AG04450 (cell line): ENCODE results near the gene DPF1. TPM values are rescaled to one million over a fixed set of nuclear protein-coding genes. Genes with fewer than 3 reads are reported as not detected.
"Not testable (repeated sequence)": the region's sequence is repeated elsewhere in the genome, so short reads cannot be mapped to it uniquely, and the experiment has no call there.

ENCODE experiments used
- CTCF ChIA-PET: fragments of 300-600, 350-600 bp; formaldehyde crosslinking; extraction: SDS; loops from one replicate; lab custom pipeline; 2022; ENCODE audit warnings: antibody characterized with exemption, inconsistent platforms; lab: Charles Lee
- POLR2A ChIA-PET: fragments of 350-600 bp; formaldehyde crosslinking; extraction: SDS; loops from one replicate; lab custom pipeline; 2021; ENCODE audit warnings: antibody characterized with exemption, inconsistent platforms; lab: Yijun Ruan, JAX
- DNase-seq: peaks from one replicate; pipeline ENCODE4 v3.0.0-alpha.2; 2011; ENCODE audit warnings: low read depth, low spot score
- H3K27ac ChIP-seq: one replicate; pipeline ENCODE4 v1.5.1; 2012; ENCODE audit warnings: low read depth, low read length, control low read depth
- H3K27me3 ChIP-seq: one replicate; pipeline ENCODE4 v1.6.0; 2012; ENCODE audit warnings: low read length; ENCODE audit not compliant: control insufficient read depth, insufficient read depth
- H3K4me3 ChIP-seq: 2 replicates; pipeline ENCODE4 v1.5.1; 2011; ENCODE audit warnings: mild to moderate bottlenecking, low read depth, low read length, control low read depth
- H3K9me3 ChIP-seq: 2 replicates; pipeline ENCODE4 v1.5.1; 2012; ENCODE audit warnings: low read length; ENCODE audit not compliant: control insufficient read depth, insufficient read depth
- polyA plus RNA-seq: library from polyadenylated mRNA; depleted of rRNA; stranded (reverse); fragments of >200 nt; gene quantifications from 2 replicates; pipeline ENCODE4 v1.2.3, GENCODE V29; 2011
- TF ChIP-seq, protein P1 (sequence below): IDR thresholded peaks from 2 replicates; pipeline ENCODE4 v1.5.1; 2011; ENCODE audit warnings: low read depth, low read length, control low read depth, inconsistent platforms

DPF1 gene
- polyA plus RNA-seq, 1 experiment = 1.4 TPM

GRCh38 chr19:38233740-38234251 is 9.8 kb upstream of the DPF1 start:
- Histone ChIP-seq H3K27ac (no peak overlapping the region), H3K27me3 (peaks cover 5% of the 10 kb centered on the region), H3K4me3 (no peak overlapping the region), H3K9me3 (no peaks in the 10 kb centered on the region; the same call in 1 of the 2 replicates)
- POLR2A ChIA-PET = no interaction called here
- TF ChIP-seq, protein P1, sequence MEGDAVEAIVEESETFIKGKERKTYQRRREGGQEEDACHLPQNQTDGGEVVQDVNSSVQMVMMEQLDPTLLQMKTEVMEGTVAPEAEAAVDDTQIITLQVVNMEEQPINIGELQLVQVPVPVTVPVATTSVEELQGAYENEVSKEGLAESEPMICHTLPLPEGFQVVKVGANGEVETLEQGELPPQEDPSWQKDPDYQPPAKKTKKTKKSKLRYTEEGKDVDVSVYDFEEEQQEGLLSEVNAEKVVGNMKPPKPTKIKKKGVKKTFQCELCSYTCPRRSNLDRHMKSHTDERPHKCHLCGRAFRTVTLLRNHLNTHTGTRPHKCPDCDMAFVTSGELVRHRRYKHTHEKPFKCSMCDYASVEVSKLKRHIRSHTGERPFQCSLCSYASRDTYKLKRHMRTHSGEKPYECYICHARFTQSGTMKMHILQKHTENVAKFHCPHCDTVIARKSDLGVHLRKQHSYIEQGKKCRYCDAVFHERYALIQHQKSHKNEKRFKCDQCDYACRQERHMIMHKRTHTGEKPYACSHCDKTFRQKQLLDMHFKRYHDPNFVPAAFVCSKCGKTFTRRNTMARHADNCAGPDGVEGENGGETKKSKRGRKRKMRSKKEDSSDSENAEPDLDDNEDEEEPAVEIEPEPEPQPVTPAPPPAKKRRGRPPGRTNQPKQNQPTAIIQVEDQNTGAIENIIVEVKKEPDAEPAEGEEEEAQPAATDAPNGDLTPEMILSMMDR = peak; percentile 89
- DNase-seq = peak; percentile 27
- CTCF ChIA-PET = interaction anchor here (0.6 to 4.7 kb wide), 15 partner anchors 10 to 331 kb away, joined by 3 to 46 read pairs (median 5); partner anchors contain the start of genes CATSPERG, FAM98C, GGN and PSMD8

GRCh38 chr19:38231918-38232317 is 7.9 kb upstream of the DPF1 start:
- ChIA-PET CTCF (interaction anchor here (1.5 to 4.3 kb wide), 3 partner anchors 12 to 329 kb away, joined by 4 to 46 read pairs (median 12); partner anchors contain the start of gene FAM98C), POLR2A (no interaction called here)

DNA sequence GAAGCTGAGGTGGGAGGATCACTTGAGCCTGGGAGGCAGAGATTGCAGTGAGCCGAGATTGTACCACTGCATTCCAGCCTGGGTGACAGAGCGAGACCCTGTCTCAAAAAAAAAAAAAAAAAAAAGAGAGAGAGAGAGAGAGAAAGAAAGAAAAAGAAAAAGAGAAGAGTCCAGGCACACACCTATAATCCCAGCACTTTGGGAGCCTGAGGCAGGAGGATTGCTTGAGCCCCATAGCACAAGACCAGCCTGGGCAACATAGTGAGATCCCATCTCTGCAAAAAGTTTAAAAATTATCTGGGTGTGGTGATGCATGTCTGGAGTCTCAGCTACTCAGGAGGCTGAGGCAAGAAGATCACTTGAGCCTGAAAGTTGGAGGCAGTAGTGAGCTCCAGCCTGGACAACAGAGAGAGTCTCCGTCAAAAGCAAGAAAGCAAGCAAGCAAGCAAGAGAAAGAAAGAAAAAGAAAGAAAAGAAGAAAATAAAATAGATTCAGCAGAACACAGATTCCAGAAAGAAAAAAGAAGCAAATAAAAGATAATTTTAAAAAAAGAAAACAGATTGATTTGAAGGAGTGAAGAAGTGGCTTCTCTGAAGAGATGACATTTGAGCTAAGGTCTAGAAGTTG is 6.6 kb upstream of the DPF1 start:
- POLR2A ChIA-PET, H3K4me3 ChIP-seq, H3K27ac ChIP-seq, H3K27me3 ChIP-seq, H3K9me3 ChIP-seq, DNase-seq: not testable (repeated sequence)
- CTCF ChIA-PET = interaction anchor here (0.5 to 2.1 kb wide), 6 partner anchors 14 to 891 kb away, joined by 3 to 9 read pairs (median 5); partner anchors contain the start of gene CATSPERG

More at GRCh38 chr19:38231918-38232317, 7.9 kb upstream of the DPF1 start:
- Histone ChIP-seq H3K9me3 (no peaks in the 10 kb centered on the region; the same call in 1 of the 2 replicates), H3K4me3 (no peak overlapping the region), H3K27me3 (peaks cover 5% of the 10 kb centered on the region), H3K27ac (no peak overlapping the region)
- no peak for DNase-seq
- TF ChIP-seq, protein P1 = no peak

GRCh38 chr19:38229585-38230073 is 5.6 kb upstream of the DPF1 start:
- ChIA-PET CTCF (interaction anchor here (1.2 to 2.1 kb wide), 3 partner anchors 106 to 405 kb away, joined by 3 to 9 read pairs (median 6); partner anchors contain the start of gene CATSPERG), POLR2A (no interaction called here)
- Histone ChIP-seq H3K9me3 (no peaks in the 10 kb centered on the region; the same call in 1 of the 2 replicates), H3K27me3 (peaks cover 5% of the 10 kb centered on the region), H3K4me3 (peak overlapping the region; percentile 59), H3K27ac (no peak overlapping the region)
- peak; percentile 59 for DNase-seq
- TF ChIP-seq, protein P1 = no peak

GRCh38 chr19:38228491-38229439 is 4.7 kb upstream of the DPF1 start:
- TF ChIP-seq, protein P1 = no peak
- no peak overlapping the region for H3K27ac ChIP-seq
- CTCF ChIA-PET = no interaction called here
- no peak for DNase-seq
- POLR2A ChIA-PET = no interaction called here
- peak overlapping the region; percentile 59 for H3K4me3 ChIP-seq
- peaks cover 5% of the 10 kb centered on the region for H3K27me3 ChIP-seq
- no peaks in the 10 kb centered on the region; the same call in 1 of the 2 replicates for H3K9me3 ChIP-seq
